Kidney (tissue), 14 donors: ENCODE measurements around the gene SNTG2. TPM values are rescaled to one million over a fixed set of nuclear protein-coding genes. Genes with fewer than 3 reads are reported as not detected.

Experiments
- DNase-seq, 5 donors: peaks; one replicate each; pipeline ENCODE4 v3.0.0-alpha.2; 2013 to 2020
- FAIRE-seq: peaks from 2 replicates; lab custom pipeline; 2012; peaks lifted over from hg19 to GRCh38; lab: Jason Lieb, UNC
- H3K27ac ChIP-seq, 2 donors: one replicate each; pipeline ENCODE4 v1.7.0; 2013; ENCODE audit warnings: low read depth in 2 of 2, low read length in 2 of 2, inconsistent platforms in 1 of 2
- H3K27me3 ChIP-seq: one replicate; pipeline ENCODE4 v1.7.1; 2013; ENCODE audit warnings: low read length, inconsistent platforms; ENCODE audit not compliant: control insufficient read depth, insufficient read depth
- H3K36me3 ChIP-seq, 3 donors: one replicate each; pipeline versions ENCODE4 v1.7.0 to v1.7.1; 2013; ENCODE audit warnings: low read length in 3 of 3, control low read depth in 1 of 3, inconsistent platforms in 1 of 3; ENCODE audit not compliant: insufficient read depth in 3 of 3, control insufficient read depth in 2 of 3
- H3K4me1 ChIP-seq, 3 donors: one replicate each; pipeline versions ENCODE4 v1.7.0 to v1.7.1; 2013; ENCODE audit warnings: low read length in 3 of 3, inconsistent platforms in 1 of 3, low read depth in 1 of 3; ENCODE audit not compliant: control insufficient read depth in 2 of 3, insufficient read depth in 2 of 3
- H3K4me3 ChIP-seq, 3 donors: one replicate each; pipeline versions ENCODE4 v1.7.0 to v1.8.1; 2013; ENCODE audit warnings: low read length in 3 of 3, control low read depth in 1 of 3, inconsistent platforms in 1 of 3
- H3K9ac ChIP-seq, 3 donors: one replicate each; pipeline versions ENCODE4 v1.7.0 to v1.7.1; 2013; ENCODE audit warnings: low read length in 3 of 3, control low read depth in 1 of 3, inconsistent platforms in 1 of 3
- H3K9me3 ChIP-seq, 3 donors: one replicate each; pipeline versions ENCODE4 v1.7.0 to v1.7.1; 2013; ENCODE audit warnings: low read length in 3 of 3, control low read depth in 1 of 3, inconsistent platforms in 1 of 3; ENCODE audit not compliant: control insufficient read depth in 2 of 3, insufficient read depth in 1 of 3
- intact Hi-C: fragments of 100-400 bp; cut with DNase I; formaldehyde crosslinking; loops from one replicate; pipeline ENCODE4 v1.11.1; 2022
- polyA plus RNA-seq: library from polyadenylated mRNA; stranded (reverse); fragments of 350-450 nt; fragmentation: Illumina TruSeq; extraction: RNeasy Lipid Tissue Mini Kit (QIAGEN cat#74804); gene quantifications from one replicate; pipeline ENCODE4 v1.2.3, GENCODE V29; 2014; ENCODE audit warnings: low read depth, low replicate concordance; ENCODE audit not compliant: insufficient read depth
- total RNA-seq: library from RNA; stranded (reverse); fragmentation: NEBNext Ultra II Directional; extraction: Animal tissue kit (Norgen Biotek cat#: 25700); gene quantifications from one replicate; pipeline ENCODE4 v1.2.1, GENCODE V29; 2021
- TF ChIP-seq, protein P1 (sequence below): IDR thresholded peaks from 3 replicates; pipeline ENCODE4 v1.5.1; 2012; ENCODE audit warnings: mild to moderate bottlenecking, moderate library complexity, borderline replicate concordance; ENCODE audit not compliant: insufficient read depth; ENCODE audit errors: extremely low read depth
- donor health status: control.
- donor health status: control.
- donor health status: control.
- donor health status: control.
- donor health status: control.
- donor health status: DM: yes; HTN: yes; CAD: no.
- donor health status: Normal renal cell carcinoma (clear cell type).

Gene SNTG2
- total and polyA plus RNA-seq, 2 donors from 2014 or later, result 2.2 TPM; not detected in 1

DNA sequence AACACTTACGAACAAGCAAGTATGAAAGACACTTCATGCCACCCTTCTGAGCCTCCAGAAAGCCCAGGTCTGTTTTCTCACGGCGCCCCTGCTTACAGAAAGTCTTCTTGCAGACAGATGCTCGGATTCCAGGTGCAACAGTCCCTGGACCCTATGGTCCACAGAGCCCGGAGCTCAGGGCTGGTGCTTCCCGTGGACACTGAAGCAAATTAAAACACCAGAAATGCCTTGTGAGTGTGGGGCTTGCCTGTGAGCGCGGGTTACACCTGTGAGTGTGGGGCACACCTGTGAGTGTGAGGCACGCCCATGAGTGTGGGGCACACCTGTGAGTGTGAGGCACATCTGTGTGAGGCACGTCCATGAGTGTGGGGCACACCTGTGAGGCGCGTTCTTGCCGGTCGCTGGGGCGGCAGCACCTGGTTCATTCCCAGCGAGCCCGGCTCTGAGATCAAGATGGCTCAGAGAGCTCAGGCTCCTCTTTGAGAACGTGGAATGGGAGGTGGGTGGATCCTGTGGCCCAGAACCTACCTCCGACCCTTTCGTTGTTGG is 257.4 kb downstream of the SNTG2 start:
- no peak for FAIRE-seq
- Histone ChIP-seq H3K36me3 (no peaks in the 10 kb centered on the region), H3K9me3 (peaks cover 0 to 3% (median 1%) of the 10 kb centered on the region in 3 donors), H3K9ac (no peak overlapping the region), H3K4me3 (no peak overlapping the region), H3K4me1 (no peaks in the 10 kb centered on the region), H3K27ac (no peak overlapping the region), H3K27me3 (no peaks in the 10 kb centered on the region)
- TF ChIP-seq, protein P1, sequence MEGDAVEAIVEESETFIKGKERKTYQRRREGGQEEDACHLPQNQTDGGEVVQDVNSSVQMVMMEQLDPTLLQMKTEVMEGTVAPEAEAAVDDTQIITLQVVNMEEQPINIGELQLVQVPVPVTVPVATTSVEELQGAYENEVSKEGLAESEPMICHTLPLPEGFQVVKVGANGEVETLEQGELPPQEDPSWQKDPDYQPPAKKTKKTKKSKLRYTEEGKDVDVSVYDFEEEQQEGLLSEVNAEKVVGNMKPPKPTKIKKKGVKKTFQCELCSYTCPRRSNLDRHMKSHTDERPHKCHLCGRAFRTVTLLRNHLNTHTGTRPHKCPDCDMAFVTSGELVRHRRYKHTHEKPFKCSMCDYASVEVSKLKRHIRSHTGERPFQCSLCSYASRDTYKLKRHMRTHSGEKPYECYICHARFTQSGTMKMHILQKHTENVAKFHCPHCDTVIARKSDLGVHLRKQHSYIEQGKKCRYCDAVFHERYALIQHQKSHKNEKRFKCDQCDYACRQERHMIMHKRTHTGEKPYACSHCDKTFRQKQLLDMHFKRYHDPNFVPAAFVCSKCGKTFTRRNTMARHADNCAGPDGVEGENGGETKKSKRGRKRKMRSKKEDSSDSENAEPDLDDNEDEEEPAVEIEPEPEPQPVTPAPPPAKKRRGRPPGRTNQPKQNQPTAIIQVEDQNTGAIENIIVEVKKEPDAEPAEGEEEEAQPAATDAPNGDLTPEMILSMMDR, result no peak
- intact Hi-C loops, result no loop called here
- DNase-seq, result no peak

DNA sequence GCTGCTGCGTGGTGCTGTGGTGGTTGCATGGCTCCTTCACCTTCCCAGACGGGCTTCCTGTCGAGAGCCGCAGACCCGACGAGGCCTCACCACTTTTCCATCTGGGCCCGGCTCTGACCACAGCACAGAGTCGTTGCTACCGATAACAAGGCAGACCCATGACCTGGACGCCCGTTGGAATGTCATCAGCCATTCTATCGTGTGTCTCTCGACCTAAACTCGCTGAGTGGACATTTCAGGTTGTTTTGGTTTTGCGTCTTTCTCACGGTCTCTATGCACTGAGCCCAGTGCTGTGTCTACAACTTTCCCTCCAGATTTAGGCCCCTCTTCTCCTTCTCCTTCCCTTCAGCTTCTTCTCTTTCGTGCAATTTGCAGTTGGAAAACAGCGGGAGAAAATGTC is 257.9 kb downstream of the SNTG2 start:
- H3K27ac ChIP-seq, result no peak overlapping the region
- no peaks in the 10 kb centered on the region for H3K36me3 ChIP-seq
- FAIRE-seq (no peak), DNase-seq (no peak)
- TF ChIP-seq, protein P1, result no peak
- H3K9ac ChIP-seq, result no peak overlapping the region
- H3K4me3 ChIP-seq, result no peak overlapping the region
- H3K9me3 ChIP-seq, result peaks cover 0 to 7% (median 2%) of the 10 kb centered on the region in 3 donors
- H3K4me1 ChIP-seq, result no peaks in the 10 kb centered on the region
- H3K27me3 ChIP-seq, result no peaks in the 10 kb centered on the region
- intact Hi-C loops, result no loop called here

DNA sequence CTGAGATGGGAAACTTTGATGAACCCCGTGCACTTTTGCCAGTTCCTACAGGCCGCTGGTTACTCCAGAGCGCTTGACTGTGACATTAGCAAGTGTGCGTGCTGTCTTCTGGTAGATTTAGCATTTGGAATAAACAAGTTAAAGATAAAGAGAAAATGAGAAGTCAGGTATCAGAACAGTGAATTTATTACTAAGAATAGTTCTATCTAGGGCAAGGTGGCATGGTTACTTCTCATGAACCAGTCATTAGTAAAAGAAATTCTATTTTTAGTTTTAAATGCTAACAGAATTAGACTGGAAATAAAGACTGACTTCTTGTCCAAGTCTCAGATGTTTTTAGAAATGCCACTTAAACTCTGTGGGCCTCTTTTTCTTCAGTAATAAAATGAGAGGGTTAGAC is 258.6 kb downstream of the SNTG2 start:
- H3K27me3 ChIP-seq, result no peaks in the 10 kb centered on the region
- no peaks in the 10 kb centered on the region for H3K4me1 ChIP-seq
- intact Hi-C loops, result no loop called here
- DNase-seq, result no peak
- no peak overlapping the region for H3K9ac ChIP-seq
- peaks cover 0 to 12% (median 5%) of the 10 kb centered on the region in 3 donors for H3K9me3 ChIP-seq
- no peak overlapping the region for H3K4me3 ChIP-seq
- no peak for FAIRE-seq
- TF ChIP-seq, protein P1, result no peak
- H3K27ac ChIP-seq, result no peak overlapping the region
- no peaks in the 10 kb centered on the region for H3K36me3 ChIP-seq

DNA sequence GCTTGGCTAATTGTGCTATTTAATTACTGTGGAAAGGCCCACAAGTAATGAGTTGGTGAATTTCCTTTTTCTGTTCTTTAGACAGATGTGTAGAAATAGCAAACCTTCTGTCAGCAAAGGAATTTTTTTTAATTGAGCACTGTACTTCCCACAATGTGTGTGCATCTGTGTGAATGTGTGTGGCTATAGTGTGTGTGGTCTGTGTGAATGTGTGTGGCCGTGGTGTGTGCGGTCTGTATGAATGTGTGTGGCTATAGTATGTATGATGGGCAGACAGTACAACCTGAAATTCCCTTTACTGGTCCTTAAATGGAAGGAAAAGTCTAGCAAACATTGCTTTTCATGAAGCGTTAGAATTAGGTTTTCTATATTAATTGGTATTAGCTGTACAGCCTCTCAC is 259.1 kb downstream of the SNTG2 start:
- H3K36me3 ChIP-seq, result no peaks in the 10 kb centered on the region
- no peak overlapping the region for H3K9ac ChIP-seq
- no peaks in the 10 kb centered on the region for H3K27me3 ChIP-seq
- no peak for DNase-seq
- H3K27ac ChIP-seq, result no peak overlapping the region
- TF ChIP-seq, protein P1, result no peak
- no peaks in the 10 kb centered on the region for H3K4me1 ChIP-seq
- no peak overlapping the region for H3K4me3 ChIP-seq
- peaks cover 0 to 15% (median 5%) of the 10 kb centered on the region in 3 donors for H3K9me3 ChIP-seq
- intact Hi-C loops, result no loop called here
- no peak for FAIRE-seq
